GM19099 (cell line): ENCODE results near the gene SLFN5.

Experiments
- POLR2A ChIP-seq: IDR thresholded peaks from 3 replicates; pipeline ENCODE4 v1.6.1; 2011; ENCODE audit warnings: low read depth; ENCODE audit not compliant: insufficient read length; ENCODE audit errors: extremely low read depth

SLFN5 gene

DNA sequence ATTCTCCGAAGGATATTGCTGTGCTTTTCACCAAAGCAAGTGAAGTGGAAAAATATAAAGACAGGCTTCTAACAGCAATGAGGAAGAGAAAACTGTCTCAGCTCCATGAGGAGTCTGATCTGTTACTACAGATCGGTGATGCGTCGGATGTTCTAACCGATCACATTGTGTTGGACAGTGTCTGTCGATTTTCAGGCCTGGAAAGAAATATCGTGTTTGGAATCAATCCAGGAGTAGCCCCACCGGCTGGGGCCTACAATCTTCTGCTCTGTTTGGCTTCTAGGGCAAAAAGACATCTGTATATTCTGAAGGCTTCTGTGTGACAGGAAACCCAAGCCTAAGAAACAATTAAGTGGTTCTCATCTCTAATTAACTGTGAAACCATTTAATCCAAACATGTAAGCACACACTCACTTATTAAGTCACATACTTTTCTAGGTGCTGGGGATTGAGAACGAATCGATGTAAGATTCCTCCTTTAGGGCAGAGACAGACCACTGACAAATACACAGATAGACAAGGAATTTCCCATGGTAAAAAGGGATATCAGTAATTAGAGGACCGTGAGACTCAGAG lies 22.8 kb downstream of the SLFN5 start:
- no peak for TF ChIP-seq POLR2A

DNA sequence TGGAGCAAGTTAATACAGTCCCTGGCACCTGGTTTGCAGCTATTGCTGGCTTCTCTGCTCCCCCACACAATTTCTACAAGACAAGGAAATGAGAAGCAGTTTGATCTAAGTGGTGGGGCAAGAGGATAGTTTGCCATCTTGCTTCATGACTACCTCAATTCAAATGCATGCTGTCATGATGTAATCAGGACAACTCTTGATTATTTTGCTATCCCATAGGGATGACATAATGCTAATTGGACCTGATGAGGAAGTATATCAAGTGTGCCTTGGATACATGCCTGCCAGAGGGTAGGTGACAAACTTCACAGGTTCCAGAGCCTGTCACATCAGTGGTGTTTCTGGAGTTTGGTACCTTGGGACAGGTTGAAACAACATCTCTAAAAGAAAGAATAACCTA lies 40.9 kb downstream of the SLFN5 start:
- no peak for TF ChIP-seq POLR2A

DNA sequence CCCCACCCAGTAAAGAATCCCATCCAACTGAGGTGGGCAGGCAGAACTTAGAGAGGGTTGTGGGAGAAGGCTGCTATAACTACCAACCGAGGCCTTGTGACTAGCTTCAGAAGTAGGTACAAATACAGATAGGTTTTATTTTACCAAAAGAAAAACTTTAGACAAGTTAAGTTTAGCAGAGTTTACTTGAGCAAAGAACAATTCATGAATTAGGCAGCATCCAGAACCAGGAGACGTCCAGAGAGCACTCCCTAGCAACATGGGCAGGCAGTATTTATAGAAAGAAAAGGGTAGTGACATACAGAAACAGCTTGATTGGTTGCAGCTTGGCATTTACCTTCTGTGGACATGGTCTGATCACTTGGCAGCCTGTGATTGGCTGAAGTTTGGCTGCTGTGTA lies 42.1 kb downstream of the SLFN5 start:
- TF ChIP-seq POLR2A: no peak

DNA sequence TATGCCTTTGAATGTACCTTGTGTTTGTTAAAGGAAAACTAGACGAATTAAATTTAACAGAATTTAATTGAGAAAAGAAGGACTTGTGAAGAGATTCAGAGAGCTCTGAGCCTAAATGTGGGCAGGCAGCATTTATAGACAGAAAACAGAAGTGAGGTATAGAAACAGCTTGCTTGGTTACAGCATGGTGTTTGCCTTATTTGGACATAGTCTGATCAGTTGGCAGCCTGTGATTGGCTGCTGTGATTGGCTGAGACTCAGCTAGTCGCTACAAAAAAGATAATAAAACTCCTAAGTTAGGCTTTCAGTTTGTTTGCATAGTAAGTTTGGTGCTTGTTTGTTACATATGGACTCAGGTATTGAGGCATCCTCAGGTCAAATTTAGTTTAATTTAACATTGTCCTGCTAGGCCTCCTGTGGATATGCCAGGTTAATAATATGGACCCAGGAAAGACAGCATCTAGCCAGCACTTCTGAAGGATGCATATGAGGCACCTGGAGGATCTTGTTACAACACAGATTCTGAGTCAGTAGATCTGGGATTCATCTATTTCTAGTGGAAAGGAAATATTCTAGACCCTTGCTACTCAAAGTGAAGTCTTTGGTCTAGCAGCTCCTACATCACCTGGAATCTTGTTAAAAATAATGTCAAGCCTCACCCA lies 43.4 kb downstream of the SLFN5 start:
- TF ChIP-seq POLR2A: no peak

DNA sequence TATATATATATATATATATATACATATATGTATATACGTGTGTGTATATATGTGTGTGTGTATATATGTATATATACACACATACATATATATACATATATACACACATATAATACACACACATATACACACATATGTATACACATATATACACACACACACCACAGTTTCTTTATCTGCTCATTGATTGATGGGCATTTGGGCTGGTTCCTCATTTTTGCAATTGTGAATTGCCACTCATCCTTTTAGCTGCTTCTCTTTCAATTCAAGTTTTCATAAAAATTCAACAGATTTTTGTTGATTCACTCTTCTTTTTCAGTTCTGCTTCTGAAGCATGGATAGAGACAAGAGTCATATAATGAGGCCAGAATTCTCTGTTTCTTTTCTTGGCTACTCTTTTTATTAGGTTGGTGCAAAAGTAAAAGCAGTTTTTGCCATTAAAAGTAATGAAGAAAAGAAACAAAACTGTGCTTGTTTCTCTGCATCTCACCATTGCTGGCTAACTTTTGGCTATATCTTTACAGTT lies 44.5 kb downstream of the SLFN5 start:
- TF ChIP-seq POLR2A: no peak

DNA sequence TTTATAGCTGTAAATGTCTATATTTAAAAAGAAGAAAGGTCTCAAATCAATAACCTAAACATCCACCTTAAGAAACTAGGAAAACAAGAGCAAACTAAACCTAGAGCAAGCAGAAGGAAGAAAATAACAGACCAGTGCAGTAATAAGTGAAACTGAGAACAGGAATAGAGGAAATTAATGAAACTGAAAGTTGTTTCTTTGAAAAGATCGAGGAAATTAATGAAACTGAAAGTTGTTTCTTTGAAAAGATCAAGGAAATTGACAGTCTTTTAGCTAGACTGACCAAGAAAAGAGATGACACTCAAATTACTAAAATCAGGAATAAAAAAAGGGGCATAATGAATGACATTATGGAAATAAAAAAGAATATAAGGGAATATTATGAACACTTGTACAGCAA lies 46.4 kb downstream of the SLFN5 start:
- no peak for TF ChIP-seq POLR2A

DNA sequence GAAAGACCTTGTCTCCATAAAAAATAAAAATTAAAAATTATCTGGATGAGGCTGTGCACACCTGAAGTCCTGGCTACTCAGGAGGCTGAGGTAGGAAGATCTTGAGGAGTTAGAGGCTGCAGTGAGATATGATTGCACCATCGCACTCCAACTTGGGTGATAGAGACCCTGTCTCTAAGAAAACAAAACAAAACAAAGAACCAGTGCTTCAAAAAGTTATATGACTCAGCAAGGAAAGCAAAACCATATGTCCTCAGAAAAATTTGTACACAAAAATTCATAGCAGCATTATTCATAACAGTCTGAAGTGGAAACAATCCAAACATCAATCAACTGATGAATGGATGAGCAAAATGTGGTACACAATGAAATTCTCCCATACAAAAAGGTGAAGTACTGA lies 48.9 kb downstream of the SLFN5 start:
- TF ChIP-seq POLR2A: no peak

DNA sequence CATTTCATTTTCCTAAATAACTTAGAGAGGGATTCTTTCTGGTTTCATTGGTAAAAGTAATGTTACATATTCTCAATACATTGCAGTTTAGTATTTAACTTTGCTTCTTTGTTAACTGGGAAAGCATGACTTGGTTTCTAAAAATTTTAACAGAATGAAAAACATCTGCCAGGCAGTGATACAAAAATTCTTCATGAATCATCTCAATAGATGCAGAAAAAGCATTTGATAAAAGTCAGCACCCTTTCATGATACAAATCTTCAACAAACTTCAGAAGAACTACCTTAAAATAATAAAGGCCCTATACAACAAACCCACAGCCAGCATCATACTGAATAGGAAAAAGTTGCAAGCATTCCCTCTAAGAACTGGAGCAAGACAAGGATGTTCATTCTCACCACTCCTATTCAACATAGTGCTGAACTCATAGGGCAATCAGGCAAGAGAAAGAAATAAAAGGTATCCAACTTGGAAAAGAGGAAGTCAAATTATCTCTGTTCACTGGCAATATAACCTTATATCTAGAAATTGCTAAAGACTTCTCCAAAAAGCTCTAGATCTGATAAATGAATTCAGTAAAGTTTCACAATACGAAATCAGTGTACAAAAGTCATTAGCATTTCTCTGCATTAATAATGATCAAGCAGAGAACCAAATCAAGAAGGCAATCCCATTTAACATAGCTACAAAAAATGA lies 50.4 kb downstream of the SLFN5 start:
- TF ChIP-seq POLR2A: no peak

DNA sequence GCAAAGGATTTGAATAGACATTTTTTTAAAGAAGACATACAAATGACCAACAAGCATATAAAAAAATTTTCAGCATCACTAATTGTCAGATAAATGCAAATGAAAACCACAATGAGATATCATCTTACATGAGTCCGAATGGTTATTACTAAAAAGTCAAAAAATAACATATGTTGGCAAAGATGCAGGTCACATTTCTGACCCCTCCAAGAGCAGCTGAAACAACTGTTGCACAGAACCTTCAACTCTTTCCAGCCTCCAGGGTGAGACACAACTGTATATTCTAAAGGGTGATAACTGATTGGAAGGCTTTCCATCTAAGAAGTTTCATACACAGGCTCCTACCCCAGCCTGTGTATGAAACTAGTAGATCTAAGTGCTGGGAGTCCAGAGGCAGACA lies 51.9 kb downstream of the SLFN5 start:
- TF ChIP-seq POLR2A: no peak

DNA sequence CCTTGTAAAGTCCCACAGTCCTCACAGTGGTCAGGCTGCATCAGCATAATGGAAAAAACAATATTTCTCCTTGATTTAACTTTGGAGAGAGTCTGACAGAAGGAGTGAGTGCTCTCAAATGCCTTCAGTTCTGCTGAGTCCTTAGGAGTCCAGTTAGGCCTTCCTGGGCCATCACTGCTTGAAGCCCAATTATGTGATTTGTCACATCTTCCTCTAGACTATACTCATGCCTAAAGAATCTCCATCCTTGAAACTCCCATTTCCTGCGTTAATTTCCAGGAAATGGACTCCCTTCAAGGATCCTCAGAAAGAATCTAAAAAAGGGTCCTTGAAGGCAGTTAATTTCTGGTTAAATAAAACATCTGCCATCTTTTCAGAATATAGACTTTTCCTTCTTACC lies 52.8 kb downstream of the SLFN5 start:
- TF ChIP-seq POLR2A: no peak

DNA sequence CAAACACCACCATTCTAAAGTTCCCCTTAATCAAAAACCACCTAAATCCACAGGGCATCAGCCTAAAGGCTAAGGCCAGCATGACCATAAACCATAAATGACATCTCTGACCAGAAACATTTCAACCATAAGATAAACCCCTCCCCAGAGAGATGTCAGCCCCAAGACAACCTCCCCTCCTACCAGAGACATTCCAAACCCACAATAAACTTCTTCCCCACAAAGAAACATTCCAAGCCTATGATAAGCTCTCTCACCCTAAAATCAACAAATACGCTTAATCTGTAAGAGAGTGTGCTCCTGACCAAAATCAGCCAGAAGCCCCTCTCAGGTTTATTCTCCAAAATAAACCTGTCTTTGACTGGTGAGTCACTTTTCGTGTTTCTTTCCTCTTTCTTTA lies 54.8 kb downstream of the SLFN5 start:
- no peak for TF ChIP-seq POLR2A

DNA sequence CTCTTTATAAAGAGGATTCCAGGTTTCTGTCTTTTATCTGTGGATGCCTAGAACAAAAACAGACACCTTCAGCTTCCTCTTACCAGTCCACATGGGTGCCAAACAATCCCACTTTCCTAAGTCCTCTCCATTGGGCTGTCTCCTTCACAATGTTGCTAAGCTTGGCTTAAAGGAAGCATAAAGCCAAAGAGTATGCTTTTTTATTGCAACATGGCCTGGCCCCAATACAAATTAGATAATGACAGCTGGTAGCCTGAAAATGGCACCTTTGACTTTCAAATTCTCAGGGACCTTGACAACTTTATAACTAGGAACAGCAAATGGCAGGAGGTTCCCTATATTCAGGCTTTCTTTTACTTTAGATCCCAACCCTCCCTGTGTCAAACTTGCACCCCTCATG lies 55.8 kb downstream of the SLFN5 start:
- no peak for TF ChIP-seq POLR2A

DNA sequence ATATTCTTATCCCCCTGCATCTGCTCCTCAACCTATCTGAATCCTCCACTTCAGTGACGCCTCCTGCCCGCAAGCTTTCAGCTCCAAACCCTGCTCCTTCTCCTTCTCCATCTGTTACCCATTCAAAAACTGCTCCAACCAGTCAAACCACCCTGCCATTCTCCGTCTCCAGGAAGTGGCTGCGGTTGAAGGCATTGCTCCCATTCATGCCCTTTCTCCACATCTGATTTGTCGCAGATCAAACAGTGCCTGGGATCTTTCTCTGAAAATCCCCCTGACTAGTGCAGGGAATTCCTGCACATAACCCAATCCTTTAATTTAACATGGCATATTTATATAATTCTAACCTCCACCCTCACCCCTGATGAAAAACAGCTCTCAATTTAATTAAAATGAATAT lies 56.3 kb downstream of the SLFN5 start:
- no peak for TF ChIP-seq POLR2A

DNA sequence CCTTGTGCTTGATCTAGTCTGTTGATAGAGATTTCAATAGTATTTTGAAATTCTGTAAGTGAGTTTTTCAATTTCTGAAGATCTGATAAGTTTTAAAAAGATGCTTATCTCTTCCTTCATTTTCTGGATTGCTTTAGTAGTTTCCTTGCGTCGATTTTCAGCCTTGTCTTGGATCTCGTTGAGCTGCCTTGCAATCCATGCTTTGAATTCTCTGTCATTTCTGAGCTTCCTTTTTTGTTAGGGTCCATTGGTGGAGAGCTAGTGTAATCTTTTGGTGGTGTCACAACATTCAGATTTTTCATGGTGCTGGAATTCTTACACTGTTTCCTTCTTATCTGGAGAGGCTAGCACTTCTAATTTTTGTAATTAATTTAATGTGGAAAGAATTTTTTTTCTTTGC lies 69.5 kb downstream of the SLFN5 start:
- no peak for TF ChIP-seq POLR2A

DNA sequence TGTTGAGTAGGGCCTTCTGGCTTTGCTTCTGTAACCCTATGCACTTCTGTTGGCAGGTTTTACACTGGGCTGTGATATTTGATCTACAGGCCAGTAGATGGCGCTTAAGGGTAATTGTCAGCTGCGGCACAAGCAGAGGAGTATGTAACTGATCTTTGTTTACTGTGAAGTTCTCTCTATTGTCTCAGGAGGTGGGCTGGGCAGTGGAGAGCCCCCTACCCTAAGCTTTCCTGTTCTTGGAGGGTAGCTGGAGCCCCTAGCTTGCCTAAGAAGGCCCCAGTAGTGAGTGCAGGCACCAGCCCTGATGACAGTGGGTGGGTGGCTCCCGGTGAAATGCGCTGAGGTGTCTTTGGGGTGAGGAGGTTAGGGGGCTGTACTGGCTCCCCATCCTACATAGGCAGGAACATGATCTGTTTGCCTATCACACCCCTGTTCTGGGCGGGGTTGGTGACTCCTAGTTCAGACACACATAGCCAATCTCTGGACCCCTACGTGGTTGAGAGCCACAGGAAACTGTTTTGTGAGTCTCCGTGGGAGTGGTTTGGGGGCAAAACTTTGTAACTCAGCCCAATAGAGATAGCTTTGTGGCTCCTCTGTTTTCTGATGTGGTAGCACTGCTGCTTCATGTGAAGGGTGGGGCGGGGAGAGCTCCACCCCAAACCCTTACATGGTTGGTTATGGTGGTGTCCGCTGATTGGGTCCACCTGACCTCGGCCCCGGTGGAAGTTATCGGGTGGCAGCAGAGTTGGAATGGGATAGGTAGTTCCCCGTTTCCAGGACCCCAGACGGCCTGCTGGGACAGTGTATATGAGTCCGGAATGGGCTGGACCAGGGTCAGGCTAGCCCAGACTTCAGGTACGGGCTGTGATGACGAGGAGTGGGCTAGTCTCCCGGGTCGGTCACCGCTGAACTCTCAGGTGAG lies 70.2 kb downstream of the SLFN5 start:
- TF ChIP-seq POLR2A: peak; percentile 22

DNA sequence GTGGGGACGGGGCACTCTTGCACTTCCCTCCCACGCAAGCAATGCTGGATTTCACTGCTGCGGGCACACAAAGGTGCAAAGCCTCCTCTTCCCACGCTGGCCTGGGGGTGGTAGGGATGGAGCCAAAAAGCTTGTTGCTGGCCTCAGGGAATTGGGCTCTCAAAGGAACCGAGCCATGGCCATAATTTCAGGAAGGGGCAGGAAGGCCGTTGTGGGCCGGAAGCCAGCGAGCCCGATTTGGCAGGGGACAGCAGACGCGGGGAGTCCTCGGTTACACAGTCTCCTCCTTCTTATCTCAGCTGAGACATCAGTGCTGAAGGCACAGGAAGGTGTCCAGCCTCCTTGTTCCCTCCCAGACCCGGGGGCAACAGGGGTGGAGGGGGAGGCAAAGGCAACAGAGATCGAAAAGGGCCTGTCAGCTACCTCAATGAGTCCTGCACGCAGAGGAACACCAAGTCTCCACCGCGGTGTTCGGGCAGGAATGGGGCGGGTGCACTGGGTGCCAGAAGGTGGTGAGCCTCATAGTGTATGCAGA lies 71.1 kb downstream of the SLFN5 start:
- TF ChIP-seq POLR2A: no peak
